ENCODE results near the gene CCDC86. TPM values are rescaled to one million over a fixed set of nuclear protein-coding genes. Genes with fewer than 3 reads are reported as not detected.

CCDC86 gene
- 3.6 and 12.0 TPM in 2 replicates for total RNA-seq (ENCODE audit: low replicate concordance)

DNA sequence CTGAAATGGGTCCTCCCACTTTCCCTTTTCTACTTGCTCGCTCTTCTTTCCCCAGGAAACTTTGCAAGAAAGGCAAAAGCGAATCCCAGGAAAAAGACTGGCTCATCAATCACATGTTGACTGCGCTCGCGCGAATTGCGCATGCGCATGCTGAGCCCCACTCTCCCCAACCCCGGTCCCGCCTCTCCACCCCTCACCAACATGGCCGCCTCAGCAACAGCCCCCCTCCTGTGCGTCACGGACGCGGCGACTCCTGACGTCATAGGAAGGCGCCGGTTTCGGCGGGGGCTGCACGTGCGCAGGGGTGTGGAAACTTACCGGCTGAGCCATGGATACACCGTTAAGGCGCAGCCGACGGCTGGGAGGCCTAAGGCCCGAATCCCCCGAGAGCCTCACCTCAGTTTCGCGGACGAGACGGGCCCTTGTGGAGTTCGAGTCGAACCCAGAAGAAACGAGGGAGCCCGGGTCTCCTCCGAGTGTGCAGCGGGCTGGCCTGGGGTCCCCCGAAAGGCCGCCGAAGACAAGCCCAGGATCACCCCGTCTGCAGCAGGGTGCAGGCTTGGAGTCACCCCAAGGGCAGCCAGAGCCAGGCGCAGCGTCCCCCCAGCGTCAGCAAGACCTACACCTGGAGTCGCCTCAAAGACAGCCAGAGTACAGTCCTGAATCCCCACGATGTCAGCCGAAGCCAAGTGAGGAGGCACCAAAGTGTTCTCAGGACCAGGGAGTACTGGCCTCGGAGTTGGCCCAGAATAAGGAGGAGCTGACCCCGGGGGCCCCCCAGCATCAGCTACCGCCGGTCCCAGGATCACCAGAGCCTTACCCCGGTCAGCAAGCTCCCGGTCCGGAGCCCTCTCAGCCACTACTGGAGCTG, at the start of gene CCDC86:
Gene CCDC86 (plus strand): TSS at position 317 of the 871 bp plus-strand sequence. CDS start 12 bp downstream, at position 329.
- peak; percentile 97 for DNase-seq (ENCODE audit: low read depth)
- peak within 1 kb of the TSS; percentile 96 for H3K4me3 ChIP-seq (ENCODE audit: low read depth, low read length)
- TF ChIP-seq, protein P1, sequence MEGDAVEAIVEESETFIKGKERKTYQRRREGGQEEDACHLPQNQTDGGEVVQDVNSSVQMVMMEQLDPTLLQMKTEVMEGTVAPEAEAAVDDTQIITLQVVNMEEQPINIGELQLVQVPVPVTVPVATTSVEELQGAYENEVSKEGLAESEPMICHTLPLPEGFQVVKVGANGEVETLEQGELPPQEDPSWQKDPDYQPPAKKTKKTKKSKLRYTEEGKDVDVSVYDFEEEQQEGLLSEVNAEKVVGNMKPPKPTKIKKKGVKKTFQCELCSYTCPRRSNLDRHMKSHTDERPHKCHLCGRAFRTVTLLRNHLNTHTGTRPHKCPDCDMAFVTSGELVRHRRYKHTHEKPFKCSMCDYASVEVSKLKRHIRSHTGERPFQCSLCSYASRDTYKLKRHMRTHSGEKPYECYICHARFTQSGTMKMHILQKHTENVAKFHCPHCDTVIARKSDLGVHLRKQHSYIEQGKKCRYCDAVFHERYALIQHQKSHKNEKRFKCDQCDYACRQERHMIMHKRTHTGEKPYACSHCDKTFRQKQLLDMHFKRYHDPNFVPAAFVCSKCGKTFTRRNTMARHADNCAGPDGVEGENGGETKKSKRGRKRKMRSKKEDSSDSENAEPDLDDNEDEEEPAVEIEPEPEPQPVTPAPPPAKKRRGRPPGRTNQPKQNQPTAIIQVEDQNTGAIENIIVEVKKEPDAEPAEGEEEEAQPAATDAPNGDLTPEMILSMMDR (IDR thresholded peaks at IDR 0.05; ENCODE audit: insufficient read depth, low read length): no peak

DNA sequence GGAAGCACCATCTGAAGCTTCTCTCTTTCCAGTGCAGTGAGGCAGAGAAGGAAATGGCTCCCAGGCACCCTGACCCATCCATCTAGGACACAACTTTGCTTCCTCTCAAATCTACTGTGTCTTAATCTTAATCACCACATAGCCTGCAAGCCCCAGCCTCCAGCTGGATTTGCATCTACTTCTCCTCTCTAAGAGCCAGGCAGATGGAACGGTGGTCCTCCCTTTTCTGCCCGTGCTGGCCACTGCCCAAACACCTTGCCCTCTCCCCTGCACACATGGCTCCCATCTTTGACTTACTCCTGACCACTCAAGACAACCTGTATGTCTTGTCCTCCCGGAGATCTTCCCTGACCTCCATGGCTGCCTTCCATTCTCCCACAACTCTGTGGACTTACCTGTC, 49.4 kb upstream of the CCDC86 start:
- no peak for DNase-seq (ENCODE audit: low read depth)
- TF ChIP-seq, protein P1 (IDR thresholded peaks at IDR 0.05; ENCODE audit: insufficient read depth, low read length): no peak
- H3K4me3 ChIP-seq (ENCODE audit: low read depth, low read length): no peak overlapping the region

DNA sequence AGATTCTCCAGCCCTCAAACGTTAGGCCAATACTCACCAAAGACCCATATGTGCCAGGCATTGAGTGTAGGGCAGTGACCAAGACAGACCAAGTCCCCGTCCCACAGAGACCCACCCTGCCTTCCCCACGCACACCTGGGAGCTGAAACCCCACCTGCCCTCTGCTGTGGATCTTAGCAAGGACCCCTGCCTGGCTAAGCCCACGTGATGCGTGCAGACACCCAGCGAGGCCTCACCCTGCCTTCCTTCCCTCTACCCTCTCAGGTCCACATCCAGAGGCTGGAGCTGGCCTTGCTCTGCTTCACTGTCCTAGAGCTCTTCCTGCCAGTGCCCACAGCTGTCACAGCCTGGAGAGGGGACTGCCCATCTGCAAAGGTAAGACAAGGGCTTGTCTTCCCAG, 46.6 kb upstream of the CCDC86 start:
- H3K4me3 ChIP-seq (ENCODE audit: low read depth, low read length): no peak overlapping the region
- TF ChIP-seq, protein P1 (IDR thresholded peaks at IDR 0.05; ENCODE audit: insufficient read depth, low read length): no peak
- no peak for DNase-seq (ENCODE audit: low read depth)

GRCh38 chr11:60797846-60798630, 43.9 kb upstream of the CCDC86 start:
- H3K4me3 ChIP-seq (ENCODE audit: low read depth, low read length): no peak overlapping the region
- DNase-seq (ENCODE audit: low read depth): no peak
- TF ChIP-seq, protein P1 (IDR thresholded peaks at IDR 0.05; ENCODE audit: insufficient read depth, low read length): no peak

- TF ChIP-seq, protein P1 (IDR thresholded peaks at IDR 0.05; ENCODE audit: insufficient read depth, low read length): no peak
- no peak for DNase-seq (ENCODE audit: low read depth)
Observed at GRCh38 chr11:60798631-60799030, 43.3 kb upstream of the CCDC86 start.

DNA sequence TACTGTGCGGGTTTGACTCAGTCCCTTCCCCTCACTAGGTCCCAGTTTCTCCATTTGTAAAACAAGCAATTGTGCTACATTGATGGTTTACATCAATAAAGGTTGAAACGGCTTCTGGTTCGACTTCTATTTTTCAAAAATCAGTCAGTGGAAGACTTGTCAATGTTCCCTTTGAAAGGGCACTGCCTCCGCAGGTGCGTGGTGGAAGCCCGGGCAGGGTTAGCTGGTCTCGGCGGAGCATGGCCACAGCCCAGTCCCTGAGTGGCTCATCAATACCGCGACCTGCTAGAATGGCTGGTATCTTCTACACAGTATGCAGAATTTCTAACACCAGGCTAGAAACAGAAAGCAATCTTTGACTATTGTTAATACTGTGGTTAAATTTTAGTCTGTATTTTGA, 40.7 kb upstream of the CCDC86 start:
- H3K4me3 ChIP-seq (ENCODE audit: low read depth, low read length): no peak overlapping the region
- TF ChIP-seq, protein P1 (IDR thresholded peaks at IDR 0.05; ENCODE audit: insufficient read depth, low read length): no peak
- no peak for DNase-seq (ENCODE audit: low read depth)

More at GRCh38 chr11:60798631-60799030, 43.3 kb upstream of the CCDC86 start:
- H3K4me3 ChIP-seq (ENCODE audit: low read depth, low read length): no peak overlapping the region

Measured in fibroblast of the aortic adventitia (primary cell).